Activated B cell treated with CpG ODN at 0.5 μM for 24 hours (primary cell): ENCODE results near the gene SLF1. TPM values are rescaled to one million over a fixed set of nuclear protein-coding genes. Genes with fewer than 3 reads are reported as not detected.

ENCODE experiments used
- ATAC-seq: fragments of 200-7000 bp; cut with Tn5 transposase; one replicate; pipeline ENCODE4 v1.10.0; 2021; ENCODE audit warnings: low read depth, mild to moderate bottlenecking, moderate library complexity
- CTCF ChIA-PET: fragments of 350-600 bp; sonication (Branson Sonifier 250); formaldehyde crosslinking; loops from one replicate; lab custom pipeline; 2021; ENCODE audit warnings: antibody characterized with exemption; lab: Charles Lee
- POLR2A ChIA-PET: fragments of 350-600 bp; sonication (Branson Sonifier 250); formaldehyde crosslinking; loops from one replicate; lab custom pipeline; 2021; ENCODE audit warnings: antibody characterized with exemption; lab: Charles Lee
- DNase-seq: peaks from one replicate; pipeline ENCODE4 v3.0.0; 2022
- H3K27ac Mint-ChIP-seq: one replicate; pipeline ENCODE4 v1.8.0; 2020; ENCODE audit warnings: mixed read lengths
- H3K27me3 Mint-ChIP-seq: one replicate; pipeline ENCODE4 v1.8.0; 2021; ENCODE audit warnings: mixed read lengths
- H3K36me3 Mint-ChIP-seq: one replicate; pipeline ENCODE4 v1.8.0; 2021; ENCODE audit warnings: low read depth, mixed read lengths
- H3K4me1 Mint-ChIP-seq: one replicate; pipeline ENCODE4 v1.8.0; 2021; ENCODE audit warnings: mixed read lengths
- H3K4me3 Mint-ChIP-seq: one replicate; pipeline ENCODE4 v1.8.0; 2020; ENCODE audit warnings: mild to moderate bottlenecking, mixed read lengths
- H3K9me3 Mint-ChIP-seq: one replicate; pipeline ENCODE4 v1.8.0; 2020; ENCODE audit warnings: mixed read lengths
- intact Hi-C: fragments of 100-400 bp; cut with micrococcal nuclease; formaldehyde crosslinking; loops from one replicate; pipeline ENCODE4 v1.15.1; 2024
- total RNA-seq: library from RNA; stranded (reverse); gene quantifications from 2 replicates; pipeline ENCODE4 v1.2.3, GENCODE V29; 2022
- TF ChIP-seq, protein P1 (sequence below): fragments of 200-600 bp; IDR thresholded peaks from one replicate; pipeline ENCODE4 v1.8.0; 2022; ENCODE audit warnings: antibody characterized with exemption, mild to moderate bottlenecking

SLF1 gene
- total RNA-seq, 1 donor from 2014 or later, result 12.0 TPM

DNA sequence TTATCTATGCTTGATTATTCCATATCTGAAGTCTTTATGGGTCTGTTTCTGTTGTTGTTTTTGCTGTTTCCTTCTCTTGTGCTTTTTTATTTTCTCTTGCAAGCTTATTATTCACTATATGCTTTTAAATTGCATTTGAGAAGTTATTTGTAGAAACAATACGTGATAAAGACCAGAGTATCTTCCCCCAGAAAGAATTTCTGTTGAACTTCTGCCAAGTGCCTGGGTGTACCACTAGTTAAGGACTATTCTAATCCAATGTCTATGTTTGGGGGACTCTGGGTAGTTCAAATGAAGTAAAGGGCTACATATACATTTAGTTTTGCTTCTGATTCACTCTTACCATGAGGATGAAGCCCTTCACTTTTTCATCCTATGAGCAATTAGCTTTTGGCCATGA is 54.3 kb downstream of the SLF1 start:
- peaks cover 8% of the 10 kb centered on the region for H3K4me1 Mint-ChIP-seq
- ChIA-PET CTCF (no interaction called here), POLR2A (no interaction called here)
- ATAC-seq, result no peak
- H3K36me3 Mint-ChIP-seq, result peaks cover 42% of the 10 kb centered on the region
- DNase-seq, result no peak
- intact Hi-C loops, result no loop called here
- H3K4me3 Mint-ChIP-seq, result no peak overlapping the region
- no peaks in the 10 kb centered on the region for H3K9me3 Mint-ChIP-seq
- H3K27me3 Mint-ChIP-seq, result no peaks in the 10 kb centered on the region
- TF ChIP-seq, protein P1, sequence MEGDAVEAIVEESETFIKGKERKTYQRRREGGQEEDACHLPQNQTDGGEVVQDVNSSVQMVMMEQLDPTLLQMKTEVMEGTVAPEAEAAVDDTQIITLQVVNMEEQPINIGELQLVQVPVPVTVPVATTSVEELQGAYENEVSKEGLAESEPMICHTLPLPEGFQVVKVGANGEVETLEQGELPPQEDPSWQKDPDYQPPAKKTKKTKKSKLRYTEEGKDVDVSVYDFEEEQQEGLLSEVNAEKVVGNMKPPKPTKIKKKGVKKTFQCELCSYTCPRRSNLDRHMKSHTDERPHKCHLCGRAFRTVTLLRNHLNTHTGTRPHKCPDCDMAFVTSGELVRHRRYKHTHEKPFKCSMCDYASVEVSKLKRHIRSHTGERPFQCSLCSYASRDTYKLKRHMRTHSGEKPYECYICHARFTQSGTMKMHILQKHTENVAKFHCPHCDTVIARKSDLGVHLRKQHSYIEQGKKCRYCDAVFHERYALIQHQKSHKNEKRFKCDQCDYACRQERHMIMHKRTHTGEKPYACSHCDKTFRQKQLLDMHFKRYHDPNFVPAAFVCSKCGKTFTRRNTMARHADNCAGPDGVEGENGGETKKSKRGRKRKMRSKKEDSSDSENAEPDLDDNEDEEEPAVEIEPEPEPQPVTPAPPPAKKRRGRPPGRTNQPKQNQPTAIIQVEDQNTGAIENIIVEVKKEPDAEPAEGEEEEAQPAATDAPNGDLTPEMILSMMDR, result no peak
- H3K27ac Mint-ChIP-seq, result no peak overlapping the region

DNA sequence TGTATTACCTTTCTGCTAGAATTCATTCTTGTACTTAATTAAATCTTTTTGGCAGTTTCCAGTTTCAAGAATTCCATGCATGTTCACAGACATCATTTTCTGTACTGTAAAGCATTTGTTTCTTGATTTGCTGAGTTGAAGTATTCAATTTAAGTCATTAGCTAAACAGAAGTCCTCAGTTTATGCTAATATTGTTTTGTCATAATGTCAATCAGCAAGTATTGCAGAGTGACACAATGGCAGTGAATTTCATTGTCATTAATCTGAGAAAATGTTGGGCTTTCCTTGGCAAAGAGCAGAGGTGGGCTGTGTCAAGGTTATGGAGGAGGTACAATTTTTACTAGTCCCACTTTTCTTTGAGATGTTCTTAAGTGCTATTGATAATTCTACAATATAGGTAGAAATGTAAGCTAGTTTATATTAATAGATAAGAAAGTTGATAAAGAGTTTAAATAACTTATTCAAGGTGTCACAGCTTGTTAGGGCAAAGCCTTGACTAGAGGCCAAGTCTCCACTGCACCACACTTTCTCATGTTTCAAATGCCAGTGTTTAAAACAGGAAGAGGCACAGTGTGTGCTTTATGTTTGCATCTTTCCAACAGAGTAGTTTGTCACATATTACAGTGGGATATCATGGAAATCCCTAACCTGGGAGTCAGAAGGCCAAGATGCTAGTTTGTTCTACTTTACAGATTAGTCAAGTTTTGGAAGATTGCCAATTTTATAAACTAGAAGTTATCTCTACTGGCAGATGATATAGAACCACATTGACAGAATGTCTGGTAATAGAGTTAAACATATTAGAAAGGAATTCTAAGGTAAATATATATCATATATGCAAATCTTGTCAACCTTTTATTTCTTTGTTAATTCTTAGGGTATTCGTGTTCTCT is 56.3 kb downstream of the SLF1 start:
- H3K27me3 Mint-ChIP-seq, result no peaks in the 10 kb centered on the region
- no peaks in the 10 kb centered on the region for H3K9me3 Mint-ChIP-seq
- peaks cover 8% of the 10 kb centered on the region for H3K4me1 Mint-ChIP-seq
- TF ChIP-seq, protein P1, result no peak
- ChIA-PET CTCF (interaction anchor here (0.9 kb wide), 1 partner anchor 63 kb away, joined by 3 read pairs; no protein-coding TSS in a partner anchor), POLR2A (no interaction called here)
- H3K27ac Mint-ChIP-seq, result no peak overlapping the region
- ATAC-seq, result no peak
- intact Hi-C loops, result no loop called here
- DNase-seq, result no peak
- peaks cover 36% of the 10 kb centered on the region for H3K36me3 Mint-ChIP-seq
- no peak overlapping the region for H3K4me3 Mint-ChIP-seq

DNA sequence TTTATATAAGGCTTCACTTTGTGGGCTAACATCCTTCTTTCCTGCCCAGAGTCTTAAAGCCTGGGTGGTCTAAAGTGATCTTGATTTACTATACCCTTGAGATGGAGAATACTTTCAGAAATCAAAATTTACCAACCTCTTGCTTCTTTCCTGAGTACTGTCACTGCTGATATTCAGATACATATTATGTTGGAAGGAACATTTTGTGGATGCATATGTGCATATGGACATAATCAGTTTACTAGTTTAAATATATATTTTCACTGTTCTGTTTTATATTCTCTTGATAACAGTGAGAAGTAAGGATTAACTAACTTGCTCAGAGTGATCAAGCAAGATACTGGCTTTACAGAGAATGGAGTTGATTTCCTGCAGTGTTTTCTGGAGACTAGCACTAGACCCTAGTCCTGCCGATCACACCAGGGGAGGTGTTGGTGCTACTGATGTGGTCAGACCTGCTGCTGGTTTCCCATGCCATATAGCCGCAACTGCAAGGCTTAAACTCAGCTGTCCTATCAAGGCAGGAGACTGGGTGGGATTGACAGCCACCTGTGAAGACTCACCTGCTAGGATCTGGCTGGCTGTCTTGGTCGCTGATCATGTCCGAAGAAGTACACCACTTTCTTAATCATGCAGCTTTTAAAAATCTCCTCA is 57.6 kb downstream of the SLF1 start:
- Mint-ChIP-seq H3K4me3 (no peak overlapping the region), H3K27ac (no peak overlapping the region), H3K27me3 (no peaks in the 10 kb centered on the region), H3K9me3 (no peaks in the 10 kb centered on the region), H3K4me1 (peaks cover 8% of the 10 kb centered on the region), H3K36me3 (peaks cover 40% of the 10 kb centered on the region)
- CTCF ChIA-PET, result no interaction called here
- no peak for ATAC-seq
- no peak for DNase-seq
- POLR2A ChIA-PET, result no interaction called here
- TF ChIP-seq, protein P1, result no peak
- intact Hi-C loops, result no loop called here

DNA sequence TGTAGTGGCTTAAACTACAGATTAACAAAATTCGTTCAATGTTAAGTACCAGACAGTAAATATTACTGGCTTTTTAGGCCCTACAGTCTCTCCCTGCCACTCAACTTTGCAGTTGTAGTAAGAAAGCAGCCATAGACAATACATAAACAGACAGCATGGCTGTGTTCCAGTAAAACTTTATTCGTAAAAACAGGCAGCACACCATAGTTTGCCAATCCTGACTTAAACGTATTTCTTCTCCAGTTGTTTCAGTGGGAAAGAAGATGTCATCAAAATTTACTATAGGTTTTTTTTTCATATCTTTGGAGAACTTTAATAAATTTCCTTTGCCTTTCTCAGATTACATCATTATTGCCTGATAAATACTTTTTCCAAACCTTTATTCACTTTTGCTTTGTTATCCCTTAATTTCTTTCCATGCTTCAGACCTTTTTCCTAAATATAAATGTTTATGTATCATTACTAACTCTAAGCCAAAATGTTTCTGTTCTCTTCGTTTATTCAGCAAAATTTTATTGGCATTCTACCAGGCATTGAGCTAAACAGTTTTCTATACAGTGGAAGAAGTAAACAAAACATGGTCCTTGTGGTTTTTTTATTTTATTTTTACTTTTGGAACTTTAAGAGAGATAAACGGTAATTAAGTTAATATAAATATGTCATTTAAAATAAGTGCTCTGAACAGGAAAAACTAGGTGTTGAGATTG is 64.5 kb downstream of the SLF1 start:
- CTCF ChIA-PET, result no interaction called here
- Mint-ChIP-seq H3K9me3 (no peaks in the 10 kb centered on the region), H3K27me3 (no peaks in the 10 kb centered on the region), H3K27ac (no peak overlapping the region), H3K36me3 (peaks cover 50% of the 10 kb centered on the region), H3K4me3 (no peak overlapping the region), H3K4me1 (no peaks in the 10 kb centered on the region)
- no peak for DNase-seq
- ATAC-seq, result no peak
- TF ChIP-seq, protein P1, result no peak
- POLR2A ChIA-PET, result no interaction called here
- intact Hi-C loops, result no loop called here

DNA sequence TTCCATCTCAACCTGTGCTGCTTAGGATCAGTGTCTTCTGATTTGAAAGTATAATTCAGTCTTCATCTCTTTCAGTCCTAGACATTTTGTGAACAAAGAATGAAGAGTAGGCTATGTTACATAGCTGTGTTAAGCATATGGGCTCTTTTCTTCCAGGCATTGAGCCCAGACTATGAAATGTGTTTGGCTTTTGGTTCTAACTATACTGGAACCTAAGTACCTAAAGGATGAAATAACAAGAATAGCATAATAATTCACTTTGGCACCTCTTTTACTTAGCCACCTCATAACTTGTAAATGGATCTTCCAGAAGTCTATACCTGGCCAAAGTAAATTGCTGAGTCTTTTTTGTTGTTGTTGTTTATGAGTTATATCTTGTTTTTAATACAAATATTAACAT is 71.4 kb downstream of the SLF1 start:
- TF ChIP-seq, protein P1, result no peak
- no peak overlapping the region for H3K27ac Mint-ChIP-seq
- DNase-seq (no peak), ATAC-seq (no peak)
- POLR2A ChIA-PET, result no interaction called here
- CTCF ChIA-PET, result no interaction called here
- H3K27me3 Mint-ChIP-seq, result no peaks in the 10 kb centered on the region
- no peaks in the 10 kb centered on the region for H3K4me1 Mint-ChIP-seq
- H3K9me3 Mint-ChIP-seq, result no peaks in the 10 kb centered on the region
- no peak overlapping the region for H3K4me3 Mint-ChIP-seq
- intact Hi-C loops, result loop anchor here (5.0 kb wide), 1 partner anchor 78 kb away; no protein-coding TSS in a partner anchor
- peaks cover 52% of the 10 kb centered on the region for H3K36me3 Mint-ChIP-seq
